Measurements from ENCODE around the gene RAB13. TPM values are rescaled to one million over a fixed set of nuclear protein-coding genes. Genes with fewer than 3 reads are reported as not detected.

Gene RAB13
- total and polyA plus RNA-seq, 2 of the 4 experiments (the other 2 are of a cell fraction): 42.3 to 249 TPM

DNA sequence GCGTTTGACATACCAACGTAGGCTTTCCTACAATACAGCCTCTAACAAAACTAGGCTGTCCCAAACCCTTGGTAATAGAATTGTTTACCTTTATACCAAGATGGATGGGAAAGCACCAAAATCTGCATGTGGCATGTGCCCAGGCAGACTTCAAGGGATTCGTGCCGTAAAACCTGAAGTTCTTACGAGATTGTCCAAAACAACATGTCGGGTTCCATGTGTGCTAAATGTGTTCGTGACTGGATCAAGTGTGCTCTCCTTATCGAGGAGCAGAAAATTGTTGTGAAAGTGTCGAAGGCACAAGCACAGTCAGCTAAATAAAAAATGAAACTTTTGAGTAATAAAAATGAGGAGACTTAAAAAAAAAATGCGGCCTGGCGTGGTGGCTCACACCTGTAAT, 9.5 kb upstream of the RAB13 start:
- no peak for ATAC-seq (ENCODE audit: low read depth)
- no peak overlapping the region for H2BK120ac ChIP-seq (ENCODE audit: low read depth, low read length)
- no peak for TF ChIP-seq POLR2A (IDR thresholded peaks at IDR 0.05; ENCODE audit: low read depth, low read length)
- no peak for TF ChIP-seq SMC3 (IDR thresholded peaks at IDR 0.05; ENCODE audit: low read depth, low read length)
- TF ChIP-seq NFE2L2 (IDR thresholded peaks at IDR 0.05; ENCODE audit: low read depth, low read length): no peak
- no peak for TF ChIP-seq RAD21 (IDR thresholded peaks at IDR 0.05; ENCODE audit: low read length)
- TF ChIP-seq, protein P1, sequence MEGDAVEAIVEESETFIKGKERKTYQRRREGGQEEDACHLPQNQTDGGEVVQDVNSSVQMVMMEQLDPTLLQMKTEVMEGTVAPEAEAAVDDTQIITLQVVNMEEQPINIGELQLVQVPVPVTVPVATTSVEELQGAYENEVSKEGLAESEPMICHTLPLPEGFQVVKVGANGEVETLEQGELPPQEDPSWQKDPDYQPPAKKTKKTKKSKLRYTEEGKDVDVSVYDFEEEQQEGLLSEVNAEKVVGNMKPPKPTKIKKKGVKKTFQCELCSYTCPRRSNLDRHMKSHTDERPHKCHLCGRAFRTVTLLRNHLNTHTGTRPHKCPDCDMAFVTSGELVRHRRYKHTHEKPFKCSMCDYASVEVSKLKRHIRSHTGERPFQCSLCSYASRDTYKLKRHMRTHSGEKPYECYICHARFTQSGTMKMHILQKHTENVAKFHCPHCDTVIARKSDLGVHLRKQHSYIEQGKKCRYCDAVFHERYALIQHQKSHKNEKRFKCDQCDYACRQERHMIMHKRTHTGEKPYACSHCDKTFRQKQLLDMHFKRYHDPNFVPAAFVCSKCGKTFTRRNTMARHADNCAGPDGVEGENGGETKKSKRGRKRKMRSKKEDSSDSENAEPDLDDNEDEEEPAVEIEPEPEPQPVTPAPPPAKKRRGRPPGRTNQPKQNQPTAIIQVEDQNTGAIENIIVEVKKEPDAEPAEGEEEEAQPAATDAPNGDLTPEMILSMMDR (conservative IDR thresholded peaks at IDR 0.05; ENCODE audit: low read depth, low read length): no peak
- TF ChIP-seq RFX5 (IDR thresholded peaks at IDR 0.05; ENCODE audit: low read depth, low read length): no peak
- no peak for TF ChIP-seq CEBPB (IDR thresholded peaks at IDR 0.05; ENCODE audit: low read depth, low read length)
- no peak for TF ChIP-seq RCOR1 (IDR thresholded peaks at IDR 0.05; ENCODE audit: insufficient replicate concordance, low read length)
- no peak for TF ChIP-seq BHLHE40 (IDR thresholded peaks at IDR 0.05; ENCODE audit: low read depth, low read length)
- TF ChIP-seq, protein P2, sequence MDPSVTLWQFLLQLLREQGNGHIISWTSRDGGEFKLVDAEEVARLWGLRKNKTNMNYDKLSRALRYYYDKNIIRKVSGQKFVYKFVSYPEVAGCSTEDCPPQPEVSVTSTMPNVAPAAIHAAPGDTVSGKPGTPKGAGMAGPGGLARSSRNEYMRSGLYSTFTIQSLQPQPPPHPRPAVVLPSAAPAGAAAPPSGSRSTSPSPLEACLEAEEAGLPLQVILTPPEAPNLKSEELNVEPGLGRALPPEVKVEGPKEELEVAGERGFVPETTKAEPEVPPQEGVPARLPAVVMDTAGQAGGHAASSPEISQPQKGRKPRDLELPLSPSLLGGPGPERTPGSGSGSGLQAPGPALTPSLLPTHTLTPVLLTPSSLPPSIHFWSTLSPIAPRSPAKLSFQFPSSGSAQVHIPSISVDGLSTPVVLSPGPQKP (IDR thresholded peaks at IDR 0.05; ENCODE audit: borderline replicate concordance, low read depth, low read length): no peak
- no peak for TF ChIP-seq MAFK (IDR thresholded peaks at IDR 0.05; ENCODE audit: low read depth, low read length)
- no peak for TF ChIP-seq MXI1 (IDR thresholded peaks at IDR 0.05; ENCODE audit: borderline replicate concordance, low read depth, low read length)
- TF ChIP-seq FOS (IDR thresholded peaks at IDR 0.05; ENCODE audit: low read depth, low read length): no peak
- no peak for TF ChIP-seq MAZ (IDR thresholded peaks at IDR 0.05; ENCODE audit: borderline replicate concordance, low read depth, low read length)
- TF ChIP-seq, protein P3, sequence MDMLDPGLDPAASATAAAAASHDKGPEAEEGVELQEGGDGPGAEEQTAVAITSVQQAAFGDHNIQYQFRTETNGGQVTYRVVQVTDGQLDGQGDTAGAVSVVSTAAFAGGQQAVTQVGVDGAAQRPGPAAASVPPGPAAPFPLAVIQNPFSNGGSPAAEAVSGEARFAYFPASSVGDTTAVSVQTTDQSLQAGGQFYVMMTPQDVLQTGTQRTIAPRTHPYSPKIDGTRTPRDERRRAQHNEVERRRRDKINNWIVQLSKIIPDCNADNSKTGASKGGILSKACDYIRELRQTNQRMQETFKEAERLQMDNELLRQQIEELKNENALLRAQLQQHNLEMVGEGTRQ (IDR thresholded peaks at IDR 0.05; ENCODE audit: low read depth, low read length): no peak
- no peak for TF ChIP-seq CHD1 (IDR thresholded peaks at IDR 0.05; ENCODE audit: low read depth, low read length)
- peaks cover 23% of the 10 kb centered on the region; the same call in 1 of the 2 replicates for H4K20me1 ChIP-seq (ENCODE audit: insufficient read depth, low read length)
- ChIA-PET CTCF (no interaction called here), POLR2A (ENCODE audit: unreplicated experiment) (no interaction called here)
- H3K4me1 ChIP-seq (ENCODE audit: control insufficient read depth, insufficient read depth, low read length): 0 out of 2 replicates have a peak, but pooled peaks cover 2% of the 10 kb centered on the region
- H3K56ac ChIP-seq (ENCODE audit: extremely low read depth, insufficient read depth, low read length): no peak overlapping the region
- no peak overlapping the region for H4K5ac ChIP-seq (ENCODE audit: low read depth, low read length)
- intact Hi-C loops (cut with micrococcal nuclease) (no loop called here), in situ Hi-C loops (cut with MboI; ENCODE audit: low sequenced_read_pairs) (no loop called here), dilution Hi-C loops (cut with HindIII; ENCODE audit: low sequenced_read_pairs, unreplicated experiment) (no loop called here)
- H2BK15ac ChIP-seq (ENCODE audit: low read depth, low read length): no peak overlapping the region
- no peak overlapping the region for H2BK5ac ChIP-seq (ENCODE audit: low read depth, low read length, poor library complexity, severe bottlenecking)
- 97% methylated on average over 6 of the region's 11 CpGs; no CpG with 5 or more reads in 1 of the 2 experiments for WGBS, 2 experiments (ENCODE audit: extremely low coverage in 2 of 2, insufficient read length in 1 of 2)
- H2AK9ac ChIP-seq (replicated peaks; ENCODE audit: low read depth, low read length, poor library complexity): no peak overlapping the region
- H3K9me1 ChIP-seq (ENCODE audit: insufficient read depth, low read length): peaks cover 4% of the 10 kb centered on the region; the same call in 1 of the 2 replicates
- H4K8ac ChIP-seq (ENCODE audit: low read depth in 2 of 2, low read length in 2 of 2): no peak overlapping the region
- peaks cover 17 to 37% of the 10 kb centered on the region in 2 experiments for H3K79me1 ChIP-seq (ENCODE audit: low read depth in 1 of 2, low read length in 2 of 2)
- no peak overlapping the region for H3K14ac ChIP-seq (replicated peaks; ENCODE audit: low read depth, low read length)
- H3K4me3 ChIP-seq (ENCODE audit: insufficient read depth, low read depth, low read length): no peak overlapping the region
- no peak overlapping the region for H2AFZ ChIP-seq (replicated peaks; ENCODE audit: low read length, poor library complexity)
- no peaks in the 10 kb centered on the region for H3K27me3 ChIP-seq (ENCODE audit: control insufficient read depth, insufficient read depth, low read length)
- H3K18ac ChIP-seq (ENCODE audit: low read depth, low read length): no peak overlapping the region
- no TSS peak for BruUV-seq (replicated peaks)
- H2BK20ac ChIP-seq (ENCODE audit: low read depth, low read length): no peak overlapping the region
- DNase-seq: no peak
- no peak overlapping the region for H3K23ac ChIP-seq (ENCODE audit: low read depth, low read length)
- no peak overlapping the region for H2AK5ac ChIP-seq (ENCODE audit: low read depth, low read length)
- H3K4me2 ChIP-seq (ENCODE audit: low read depth, low read length): no peak overlapping the region
- no peak overlapping the region for H3K9ac ChIP-seq (ENCODE audit: low read depth, low read length)
- no peaks in the 10 kb centered on the region for H3K9me3 ChIP-seq (ENCODE audit: control insufficient read depth, insufficient read depth, low read length)
- no peak overlapping the region for H3K4ac ChIP-seq (ENCODE audit: low read depth, low read length)
- H3K27ac ChIP-seq (ENCODE audit: insufficient read depth, low read length): no peak overlapping the region
- no peak overlapping the region for H4K91ac ChIP-seq (ENCODE audit: insufficient read depth, low read depth, low read length)
- H3K36me3 ChIP-seq (ENCODE audit: control insufficient read depth, insufficient read depth, low read length): peaks cover 28% of the 10 kb centered on the region
